HG02885 (cell line): Measurements from ENCODE around the gene FAHD2B.
"Not testable (repeated sequence)": the region's sequence is repeated elsewhere in the genome, so short reads cannot be mapped to it uniquely, and the experiment has no call there.

ENCODE experiments used
- ATAC-seq: cut with Tn5 transposase; IDR thresholded peaks from one replicate; pipeline ENCODE4 v1.9.1; 2021; ENCODE audit warnings: mild to moderate bottlenecking; ENCODE audit not compliant: unreplicated experiment, poor library complexity

The FAHD2B gene

DNA sequence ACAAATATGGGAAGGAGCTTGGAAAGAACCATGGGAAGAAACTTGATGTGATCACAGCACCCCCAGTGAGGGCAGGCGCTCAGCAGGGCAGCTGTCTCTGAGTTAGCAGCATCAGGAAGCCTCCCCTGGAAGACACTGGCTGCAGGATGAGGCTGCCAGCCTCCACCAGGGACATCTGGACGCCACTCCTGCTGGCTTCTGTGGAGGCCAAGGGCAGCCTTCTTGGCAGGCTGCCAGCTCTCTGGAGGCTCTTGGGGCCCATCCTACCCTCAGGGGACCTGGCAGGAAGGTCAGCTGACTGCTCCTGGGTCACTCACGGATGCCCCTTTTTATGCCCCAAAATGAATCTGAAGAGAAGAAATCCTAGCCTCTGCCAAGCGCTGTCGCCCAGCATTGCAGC lies 26.0 kb downstream of the FAHD2B start:
- ATAC-seq = not testable (repeated sequence)

DNA sequence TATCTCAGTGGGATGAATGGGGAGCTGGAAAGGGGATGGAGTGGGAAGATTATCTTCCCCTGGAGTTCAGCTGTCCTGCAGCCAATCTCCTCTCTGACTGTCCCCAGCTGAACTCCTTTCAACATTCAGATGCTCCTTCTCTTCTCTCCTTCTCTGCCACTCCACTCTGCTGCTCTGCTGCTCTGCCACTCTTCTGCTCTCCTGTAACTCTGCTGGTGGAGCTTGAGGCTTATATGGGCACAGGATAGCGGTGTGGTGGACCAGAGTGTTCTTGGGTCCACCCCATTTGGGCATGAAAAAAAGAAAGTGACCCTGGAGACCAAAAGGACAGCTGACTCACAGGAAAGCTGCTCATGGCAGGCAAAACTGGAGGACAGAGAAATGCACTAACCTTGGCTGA lies 26.6 kb downstream of the FAHD2B start:
- no peak for ATAC-seq

DNA sequence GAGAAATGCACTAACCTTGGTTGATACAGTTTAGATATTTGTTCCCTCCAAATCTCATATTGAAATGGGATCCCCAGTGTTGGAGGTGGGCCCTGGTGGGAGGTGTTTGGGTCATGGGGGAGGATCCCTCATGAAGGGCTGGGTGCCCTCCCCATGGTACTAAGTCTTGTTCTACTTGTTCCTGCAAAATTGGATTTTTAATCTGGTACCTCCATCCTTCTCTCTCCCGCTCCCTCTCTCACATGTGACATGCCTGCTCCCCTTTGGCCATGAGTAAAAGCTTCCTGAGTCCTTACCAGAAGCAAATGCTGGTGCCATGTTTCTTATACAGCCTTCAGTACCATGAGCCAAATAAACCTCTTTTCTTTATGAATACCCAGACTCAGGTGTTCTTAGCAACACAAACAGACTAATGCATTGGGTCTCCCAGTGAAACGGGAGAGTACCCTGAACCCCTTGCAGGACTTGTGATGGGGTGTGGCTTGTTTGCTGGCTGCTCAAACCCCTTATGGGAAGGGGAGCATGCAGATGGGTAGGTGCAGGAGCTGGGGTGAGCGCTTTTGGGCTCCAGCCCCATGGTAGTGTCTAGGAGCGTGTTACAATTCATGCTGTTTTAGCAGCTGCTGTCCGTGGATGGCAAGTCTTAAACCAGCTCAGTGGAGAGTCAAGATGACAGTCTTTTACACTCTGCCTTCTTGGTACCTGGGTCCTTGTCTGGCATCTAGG lies 27.2 kb downstream of the FAHD2B start:
- ATAC-seq = no peak

DNA sequence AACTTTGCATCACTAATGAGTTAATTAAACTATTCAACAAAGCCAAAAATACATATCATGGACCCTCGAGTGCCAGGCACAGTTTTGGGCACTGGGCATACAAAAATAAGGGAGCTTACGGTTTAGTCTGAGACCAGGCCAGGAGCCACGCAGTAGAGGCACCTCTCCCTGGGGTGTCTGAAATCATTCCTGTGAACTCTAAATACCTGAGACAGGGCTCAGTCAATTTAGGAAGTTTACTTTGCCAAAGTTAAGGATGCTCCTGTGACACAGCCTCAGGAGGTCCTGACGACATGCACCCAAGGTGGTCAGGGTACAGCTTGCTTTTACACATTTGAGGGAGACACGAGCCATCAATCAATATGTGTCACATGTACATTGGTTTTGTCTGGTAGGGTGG lies 28.7 kb downstream of the FAHD2B start:
- not testable (repeated sequence) for ATAC-seq

DNA sequence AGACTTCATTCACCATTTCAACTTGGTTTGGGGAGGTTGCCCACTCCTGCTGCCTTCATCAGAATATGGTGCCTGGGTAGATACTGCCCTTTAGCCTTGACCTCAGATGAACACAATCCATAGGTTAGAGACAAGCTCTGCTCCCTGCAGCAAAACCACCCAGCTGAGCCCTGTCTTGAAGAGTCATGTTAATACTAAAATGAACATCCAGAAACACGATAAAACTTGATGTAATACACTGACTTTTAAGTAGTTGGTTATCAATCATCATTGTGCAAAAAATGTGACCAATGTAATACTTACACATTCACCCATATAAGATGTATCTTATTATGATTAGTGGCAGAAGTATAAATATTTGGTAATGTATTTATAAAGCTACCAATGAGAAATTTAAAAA lies 32.7 kb downstream of the FAHD2B start:
- ATAC-seq = not testable (repeated sequence)

DNA sequence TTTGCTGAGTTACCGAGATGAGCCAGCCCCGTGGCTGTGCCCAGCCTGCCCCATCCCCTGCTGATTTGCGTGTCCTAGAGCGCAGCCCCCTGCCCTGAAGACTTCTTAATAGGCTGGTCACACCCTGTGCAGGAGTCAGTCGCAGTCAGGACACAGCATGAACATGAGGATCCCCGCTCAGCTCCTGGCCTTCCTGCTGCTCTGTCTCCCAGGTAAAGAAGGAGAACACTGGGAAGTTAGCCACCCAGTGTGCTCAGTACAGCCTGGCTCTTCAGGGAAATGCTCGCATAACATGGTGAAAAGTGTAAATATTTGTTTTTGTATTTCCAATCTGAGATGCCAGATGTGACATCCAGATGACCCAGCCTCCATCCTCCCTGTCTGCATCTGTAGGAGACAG lies 34.9 kb downstream of the FAHD2B start:
- not testable (repeated sequence) for ATAC-seq

DNA sequence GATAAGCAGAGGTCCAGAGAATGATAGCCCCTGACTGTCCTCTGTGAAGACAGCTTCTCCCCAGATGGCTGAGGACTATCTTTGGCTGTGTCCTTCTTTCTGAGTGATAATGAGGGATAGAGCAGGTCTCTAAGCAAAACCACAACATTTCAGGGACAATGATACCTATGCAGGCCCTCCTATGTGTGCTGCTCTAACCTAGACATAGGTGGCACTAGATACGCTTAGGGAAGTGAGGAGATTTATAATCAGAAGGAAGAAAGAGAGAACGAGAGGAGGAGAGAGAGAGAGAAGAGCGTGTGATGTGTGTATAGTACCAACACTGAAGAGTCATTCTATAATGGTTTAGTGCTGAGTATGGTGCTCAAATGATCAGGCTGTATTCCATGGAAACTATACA lies 38.5 kb downstream of the FAHD2B start:
- ATAC-seq = not testable (repeated sequence)

DNA sequence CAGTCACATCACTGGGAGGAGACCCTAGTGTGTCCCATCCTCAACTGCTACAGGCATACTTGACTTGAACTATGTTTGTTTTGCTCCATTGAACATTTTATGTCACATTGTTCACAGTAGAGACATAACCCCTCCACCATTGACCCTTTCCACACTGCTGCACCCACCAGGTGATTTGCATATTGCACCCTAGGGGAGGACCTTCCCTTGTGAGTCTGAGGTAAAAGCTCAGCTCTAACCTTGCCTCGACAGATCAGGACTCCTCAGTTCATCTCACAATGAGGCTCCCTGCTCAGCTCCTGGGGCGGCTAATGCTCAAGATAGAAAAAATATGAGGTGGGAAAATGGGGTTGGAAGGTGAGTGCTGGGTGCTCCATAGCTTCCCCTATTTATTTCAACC lies 44.6 kb downstream of the FAHD2B start:
- ATAC-seq = not testable (repeated sequence)

DNA sequence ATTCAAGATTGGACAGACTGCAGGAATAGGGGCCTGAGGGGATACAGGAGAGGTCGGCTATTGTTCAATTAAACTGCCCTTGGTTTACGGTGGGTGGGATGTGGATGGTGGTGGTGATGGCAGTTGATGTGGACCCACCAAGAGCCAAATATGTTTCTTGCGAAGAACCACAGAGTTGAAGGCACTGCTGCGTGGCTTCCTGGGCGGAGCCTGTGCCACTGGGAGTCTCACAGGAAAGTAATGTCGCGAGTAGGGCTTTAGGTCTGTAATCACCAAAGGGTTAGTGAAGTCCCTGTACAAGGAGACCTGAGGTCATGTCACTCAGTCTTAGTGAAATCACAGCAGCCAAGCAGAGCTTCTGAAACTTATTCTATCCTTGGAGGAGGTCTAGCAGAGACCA lies 46.2 kb downstream of the FAHD2B start:
- not testable (repeated sequence) for ATAC-seq

DNA sequence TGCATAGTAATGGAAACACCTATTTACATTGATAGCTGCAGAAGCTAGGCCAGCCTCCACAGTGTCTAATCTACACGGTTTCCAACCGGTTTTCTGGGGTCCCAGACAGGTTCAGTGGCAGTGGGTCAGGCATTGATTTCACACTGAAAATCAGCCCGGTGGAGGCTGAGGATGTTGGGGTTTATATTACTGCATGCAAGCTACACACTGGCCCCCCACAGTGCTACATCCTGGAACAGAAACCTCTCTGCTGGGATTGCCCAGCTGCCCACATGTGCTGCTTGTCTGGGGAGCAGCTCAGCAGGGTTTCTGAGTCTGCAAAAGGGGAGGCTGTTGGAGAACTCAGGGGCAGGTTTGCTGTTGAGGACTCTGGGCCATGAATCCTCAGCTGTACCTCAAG lies 48.0 kb downstream of the FAHD2B start:
- not testable (repeated sequence) for ATAC-seq

DNA sequence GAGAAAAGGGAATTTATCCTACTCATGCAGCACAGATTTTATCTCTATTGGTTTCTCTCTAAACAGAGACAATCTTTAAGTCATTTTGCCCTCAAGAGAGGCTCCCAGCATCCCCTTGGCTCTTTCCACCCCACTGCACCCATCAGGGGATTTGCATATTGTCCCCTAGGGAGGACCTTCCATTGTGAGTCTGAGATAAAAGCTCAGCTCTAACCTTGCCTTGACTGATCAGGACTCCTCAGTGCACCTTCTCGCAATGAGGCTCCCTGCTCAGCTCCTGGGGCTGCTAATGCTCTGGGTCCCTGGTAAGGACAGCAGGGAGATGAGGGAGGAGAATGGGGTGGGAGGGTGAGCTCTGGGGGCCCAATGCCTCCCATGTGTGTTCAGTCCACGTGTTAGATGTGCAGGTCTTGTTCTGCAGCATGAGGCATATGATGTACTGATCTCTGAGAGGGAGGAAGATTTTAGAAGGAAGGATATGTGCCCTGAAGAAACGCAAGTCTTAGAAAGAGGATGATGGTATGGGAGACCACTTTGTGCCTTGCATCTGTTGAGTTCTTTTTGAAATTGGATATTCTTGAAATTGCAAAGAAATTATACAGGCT lies 48.7 kb downstream of the FAHD2B start:
- not testable (repeated sequence) for ATAC-seq
